Measurements from ENCODE around the gene ARL2BP.
"Not testable (repeated sequence)": the region's sequence is repeated elsewhere in the genome, so short reads cannot be mapped to it uniquely, and the experiment has no call there.

The ARL2BP gene
- total RNA-seq: 37.8 to 126 (median 42.1) reads per million in 3 experiments

- DNase-seq: peak; percentile 96
These were observed at the start of gene ARL2BP for GRCh38 chr16:57244767-57245471. Gene ARL2BP (plus strand): TSS chr16:57245259. CDS start chr16:57245368, 109 bp downstream.

DNA sequence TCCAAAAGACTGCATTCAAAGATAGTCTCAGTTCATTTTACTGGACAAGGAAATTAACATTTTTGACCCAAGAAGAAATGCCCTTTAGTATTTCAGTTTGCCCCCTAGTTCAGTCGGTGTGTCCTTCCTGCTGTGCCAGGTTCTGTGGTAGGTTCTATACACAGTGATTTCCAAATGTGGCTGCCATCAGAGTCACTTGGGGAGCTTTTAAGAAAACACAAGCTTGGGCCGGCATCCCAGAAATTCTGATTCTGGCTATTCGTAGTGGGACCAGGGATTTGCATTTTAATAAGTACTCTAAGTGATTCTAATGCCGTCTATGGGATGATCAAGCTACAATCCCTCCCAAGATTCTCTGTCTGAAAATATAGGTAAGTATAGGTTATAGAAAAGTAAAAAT, 48.8 kb upstream of the ARL2BP start:
- no peak for DNase-seq

- no peak for DNase-seq
These were observed 48.3 kb upstream of the ARL2BP start for GRCh38 chr16:57196753-57197152.

DNA sequence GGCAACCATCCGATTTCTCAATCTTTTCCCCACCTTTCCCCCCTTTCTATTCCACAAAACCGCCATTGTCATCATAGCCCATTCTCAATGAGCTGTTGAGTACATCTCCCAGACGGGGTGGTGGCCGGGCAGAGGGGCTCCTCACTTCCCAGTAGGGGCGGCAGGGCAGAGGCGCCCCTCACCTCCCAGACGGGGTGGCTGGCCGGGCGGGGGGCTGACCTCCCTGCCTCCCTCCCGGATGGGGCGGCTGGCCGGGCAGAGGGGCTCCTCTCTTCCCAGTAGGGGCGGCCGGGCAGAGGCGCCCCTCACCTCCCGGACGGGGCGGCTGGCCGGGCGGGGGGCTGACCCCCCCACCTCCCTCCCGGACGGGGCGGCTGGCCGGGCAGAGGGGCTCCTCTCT, 44.7 kb upstream of the ARL2BP start:
- DNase-seq: not testable (repeated sequence)

- DNase-seq: not testable (repeated sequence)
These were observed 44.1 kb upstream of the ARL2BP start for GRCh38 chr16:57200926-57201325.

- DNase-seq: no peak
These were observed 42.8 kb upstream of the ARL2BP start for GRCh38 chr16:57202095-57202886.

DNA sequence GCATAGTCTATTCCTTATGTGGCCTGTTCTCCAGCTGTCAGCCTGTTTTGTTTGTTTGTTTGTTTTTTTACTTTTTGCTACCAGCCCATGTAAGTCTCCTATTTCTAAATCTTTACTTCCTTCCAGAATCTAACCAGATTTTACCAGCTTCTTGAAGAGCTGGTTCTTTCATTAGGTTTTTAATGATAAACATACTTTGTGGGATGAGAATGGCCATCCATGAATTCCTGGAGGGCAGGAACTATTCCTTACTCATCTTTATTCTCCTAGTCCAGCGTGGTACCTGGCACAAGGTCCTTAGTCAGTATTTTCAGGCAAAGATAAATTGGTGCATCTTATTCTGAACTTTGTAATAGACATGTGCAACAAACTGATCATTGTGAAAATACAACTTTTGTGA, 41.6 kb upstream of the ARL2BP start:
- DNase-seq: no peak

GRCh38 chr16:57204675-57205074, 40.4 kb upstream of the ARL2BP start:
- no peak for DNase-seq

GRCh38 chr16:57208926-57209325, 36.1 kb upstream of the ARL2BP start:
- DNase-seq: no peak

DNA sequence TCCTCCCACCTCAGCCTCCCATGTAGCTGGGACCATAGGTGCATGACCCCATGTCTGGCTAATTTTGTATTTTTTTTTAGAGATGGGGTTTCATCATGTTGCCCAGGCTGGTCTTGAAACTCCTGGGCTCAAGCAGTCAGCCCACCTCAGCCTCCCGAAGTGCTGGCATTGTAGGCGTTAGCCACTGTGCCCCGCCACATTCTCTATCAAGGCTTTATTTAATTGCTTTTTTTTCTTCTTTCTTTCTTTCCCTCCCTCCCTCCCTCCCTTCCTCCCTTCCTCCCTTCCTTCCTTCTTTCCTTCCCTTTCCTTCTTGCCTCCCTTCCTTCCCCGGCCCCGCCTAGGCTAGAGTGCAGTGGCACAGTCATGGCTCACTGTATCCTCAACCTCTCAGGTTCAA, 35.3 kb upstream of the ARL2BP start:
- DNase-seq: no peak

GRCh38 chr16:57213462-57213861, 31.6 kb upstream of the ARL2BP start:
- DNase-seq: no peak

DNA sequence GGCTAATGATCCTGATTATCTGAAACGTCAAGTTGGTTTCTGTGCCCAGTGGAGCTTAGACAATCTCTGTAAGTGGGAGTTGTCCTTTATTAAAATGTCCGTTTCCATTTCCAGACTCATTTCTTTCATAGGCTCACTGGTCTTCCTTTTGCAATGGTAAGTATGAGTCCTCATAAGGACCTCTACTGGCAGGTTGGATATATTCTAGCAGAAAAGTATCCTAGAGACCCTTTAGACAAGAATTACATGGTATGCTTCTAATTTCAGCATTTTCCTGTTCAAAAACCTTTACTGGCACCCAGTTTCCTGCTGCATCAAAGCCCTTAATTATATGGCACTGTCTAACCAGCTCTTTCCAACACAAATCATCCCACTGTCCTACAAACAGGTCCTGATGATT, 28.1 kb upstream of the ARL2BP start:
- DNase-seq: no peak

DNA sequence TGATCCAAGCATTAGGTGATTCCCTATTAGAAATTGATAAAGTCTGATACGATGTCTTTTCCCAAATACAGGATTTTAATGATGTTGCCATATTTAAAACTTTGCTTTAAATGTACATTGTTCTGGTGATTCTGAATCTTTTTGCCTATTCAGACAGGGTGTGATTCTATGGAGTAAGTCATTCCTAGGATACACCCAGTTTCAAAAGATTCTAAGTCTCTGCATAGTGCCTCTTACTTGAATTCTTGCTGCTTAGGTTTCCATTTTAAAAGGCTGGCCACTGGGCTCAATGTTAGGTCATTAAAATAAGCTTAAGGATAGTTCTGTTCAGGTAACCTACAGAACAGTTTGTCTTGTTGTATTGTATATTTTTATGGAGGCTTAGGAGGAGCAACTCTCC, 22.0 kb upstream of the ARL2BP start:
- no peak for DNase-seq

DNA sequence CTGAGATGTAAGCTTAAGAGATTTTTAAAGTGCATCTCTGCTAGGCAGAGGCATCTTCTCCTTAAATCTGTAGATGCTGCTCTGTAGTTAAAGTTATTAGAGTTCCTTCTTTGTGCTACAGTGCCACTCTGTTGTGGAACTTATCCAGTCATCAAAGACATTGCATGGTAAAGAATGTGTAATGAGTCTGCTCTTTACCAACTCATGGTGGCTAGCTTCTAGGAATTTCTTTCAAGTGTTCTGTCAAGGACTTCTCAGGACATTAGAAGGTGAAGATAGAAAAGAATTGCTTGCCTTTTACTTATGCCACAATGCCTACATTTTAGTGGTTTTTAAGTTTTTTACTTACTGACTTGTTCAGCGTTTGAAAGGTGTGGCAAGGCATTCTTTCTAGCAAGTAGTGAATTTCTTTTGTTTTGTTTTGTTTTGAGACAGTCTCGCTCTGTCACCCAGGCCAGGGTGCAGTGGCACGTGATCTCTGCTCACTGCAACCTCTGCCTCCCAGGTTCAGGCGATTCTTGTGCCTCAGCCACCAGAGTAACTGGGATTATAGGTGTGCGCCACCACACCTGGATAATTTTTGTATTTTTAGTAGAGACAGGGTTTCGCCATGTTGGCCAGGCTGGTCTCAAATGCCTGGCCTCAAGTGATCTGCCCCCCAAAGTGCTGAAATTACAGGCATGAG, 20.3 kb upstream of the ARL2BP start:
- DNase-seq: no peak

DNA sequence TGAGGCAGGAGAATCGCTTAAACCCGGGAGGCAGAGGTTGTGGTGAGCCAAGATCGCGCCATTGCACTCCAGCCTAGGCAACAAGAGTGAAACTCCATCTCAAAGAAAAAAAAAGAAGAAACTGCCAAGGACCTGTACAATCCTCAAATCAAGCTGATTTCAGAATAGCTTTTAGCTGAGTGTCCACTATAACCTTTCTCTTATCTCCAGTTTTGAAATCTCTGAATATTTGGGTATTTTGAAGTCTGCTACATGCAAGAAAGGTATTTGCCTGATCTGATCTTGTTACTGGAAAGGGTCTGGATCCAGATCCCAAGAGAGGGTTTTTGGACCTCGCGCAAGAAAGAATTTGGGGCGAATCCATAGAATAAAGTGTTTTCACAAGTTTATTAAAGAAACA, 19.1 kb upstream of the ARL2BP start:
- DNase-seq: no peak

GRCh38 chr16:57226701-57227621, 18.1 kb upstream of the ARL2BP start:
- no peak for DNase-seq

GRCh38 chr16:57229079-57229478, 16.0 kb upstream of the ARL2BP start:
- no peak for DNase-seq

- no peak for DNase-seq
These were observed 13.2 kb upstream of the ARL2BP start for GRCh38 chr16:57231821-57232350.

GRCh38 chr16:57233944-57234706, 10.9 kb upstream of the ARL2BP start:
- DNase-seq: no peak

GRCh38 chr16:57234707-57235092, 10.4 kb upstream of the ARL2BP start:
- DNase-seq: no peak

Measured in central memory CD4-positive, alpha-beta T cell (primary cell).